ENCODE data around the gene GFRAL. TPM values are rescaled to one million over a fixed set of nuclear protein-coding genes. Genes with fewer than 3 reads are reported as not detected.

GFRAL gene
- total and polyA plus RNA-seq, 2 donors (not counting 3 experiments of a cell fraction or from before 2014, with no cell fraction given) = not detected

- FAIRE-seq (no peak), DNase-seq (ENCODE audit: low read depth, low spot score) (no peak)
- Histone ChIP-seq H4K20me1 (replicated peaks; ENCODE audit: control insufficient read depth, extremely low read depth, insufficient read depth, low read length) (no peaks in the 10 kb centered on the region), H3K9me1 (replicated peaks; ENCODE audit: control insufficient read depth, extremely low read depth, insufficient read depth, low read length) (no peaks in the 10 kb centered on the region), H3K4me3 (replicated peaks in 1 of 3; ENCODE audit: insufficient read depth in 1 of 3, low read depth in 1 of 3, low read length in 3 of 3) (no peak overlapping the region), H3K4me2 (ENCODE audit: insufficient read depth, low read length) (no peak overlapping the region), H3K4me1 (ENCODE audit: control insufficient read depth, extremely low read depth, insufficient read depth, low read length) (no peaks in the 10 kb centered on the region), H3K9me3 (replicated peaks; ENCODE audit: control insufficient read depth, insufficient read depth, low read length) (no peaks in the 10 kb centered on the region), H2AFZ (ENCODE audit: low read depth, low read length) (no peak overlapping the region), H3K9ac (replicated peaks; ENCODE audit: extremely low read depth, insufficient read depth, low read length) (no peak overlapping the region), H3K27ac (ENCODE audit: insufficient read depth, low read depth, low read length) (no peak overlapping the region), H3K79me2 (ENCODE audit: control insufficient read depth, insufficient read depth, low read length) (no peaks in the 10 kb centered on the region), H3K27me3 (ENCODE audit: control insufficient read depth in 2 of 2, insufficient read depth in 2 of 2, low read length in 2 of 2) (no peaks in the 10 kb centered on the region), H3K36me3 (ENCODE audit: control insufficient read depth in 2 of 2, extremely low read depth in 1 of 2, insufficient read depth in 2 of 2, low read length in 2 of 2) (no peaks in the 10 kb centered on the region)
- CTCF ChIA-PET = no interaction called here
- POLR2A ChIA-PET = no interaction called here
- dilution Hi-C loops (cut with MboI; ENCODE audit: extremely low pct_ligation_motif_present, low sequenced_read_pairs) = no loop called here
- TF ChIP-seq POLR2A (IDR thresholded peaks at IDR 0.05; ENCODE audit: low read depth, low read length) (no peak), FOS (IDR thresholded peaks at IDR 0.05; ENCODE audit: borderline replicate concordance, insufficient read depth, low read length) (no peak), CTCF (IDR thresholded peaks at IDR 0.05; ENCODE audit: extremely low read depth in 1 of 2, insufficient read depth in 1 of 2, low read depth in 1 of 2, low read length in 2 of 2) (no peak), POLR2AphosphoS5 (IDR thresholded peaks at IDR 0.05; ENCODE audit: insufficient read depth, low read depth, low read length) (no peak), EZH2 (IDR thresholded peaks at IDR 0.05; ENCODE audit: borderline replicate concordance, low read depth, low read length, severe bottlenecking) (no peak), MYC (IDR thresholded peaks at IDR 0.05; ENCODE audit: low read depth, low read length) (no peak), GATA2 (IDR thresholded peaks at IDR 0.05; ENCODE audit: insufficient read depth, insufficient read length, low read depth, low read length) (no peak), MAX (IDR thresholded peaks at IDR 0.05; ENCODE audit: insufficient read depth, insufficient read length) (no peak), JUN (IDR thresholded peaks at IDR 0.05; ENCODE audit: borderline replicate concordance, insufficient read depth, insufficient read length, low read depth) (no peak)
- no TSS peak for BruUV-seq (replicated peaks)
- intact Hi-C loops (cut with micrococcal nuclease) = no loop called here
Observed at GRCh38 chr6:55379471-55379870, 52.2 kb downstream of the GFRAL start.
